ENCODE results near the gene MRPS34.

MRPS34 gene

GRCh38 chr16:1765826-1766225 lies 7.1 kb downstream of the MRPS34 start:
- DNase-seq (ENCODE audit: low read depth): no peak
- TF ChIP-seq CTCF (IDR thresholded peaks at IDR 0.05; ENCODE audit: control insufficient read depth, insufficient read depth, low read depth, low read length, missing control alignments): no peak
- H3K4me3 ChIP-seq (ENCODE audit: control insufficient read depth, low read depth, low read length): no peak overlapping the region

- DNase-seq (ENCODE audit: low read depth): no peak
- no peak overlapping the region for H3K4me3 ChIP-seq (ENCODE audit: control insufficient read depth, low read depth, low read length)
- TF ChIP-seq CTCF (IDR thresholded peaks at IDR 0.05; ENCODE audit: control insufficient read depth, insufficient read depth, low read depth, low read length, missing control alignments): no peak
Observed at GRCh38 chr16:1764971-1765370, 8.0 kb downstream of the MRPS34 start.

- no peak overlapping the region for H3K4me3 ChIP-seq (ENCODE audit: control insufficient read depth, low read depth, low read length)
- peak; percentile 32 for TF ChIP-seq CTCF (IDR thresholded peaks at IDR 0.05; ENCODE audit: control insufficient read depth, insufficient read depth, low read depth, low read length, missing control alignments)
- no peak for DNase-seq (ENCODE audit: low read depth)
Observed at GRCh38 chr16:1763521-1764511, 9.1 kb downstream of the MRPS34 start.

- TF ChIP-seq CTCF (IDR thresholded peaks at IDR 0.05; ENCODE audit: control insufficient read depth, insufficient read depth, low read depth, low read length, missing control alignments): no peak
- DNase-seq (ENCODE audit: low read depth): no peak
- no peak overlapping the region for H3K4me3 ChIP-seq (ENCODE audit: control insufficient read depth, low read depth, low read length)
Observed at GRCh38 chr16:1762879-1763520, 9.9 kb downstream of the MRPS34 start.

- no peak overlapping the region for H3K4me3 ChIP-seq (ENCODE audit: control insufficient read depth, low read depth, low read length)
- TF ChIP-seq CTCF (IDR thresholded peaks at IDR 0.05; ENCODE audit: control insufficient read depth, insufficient read depth, low read depth, low read length, missing control alignments): no peak
- DNase-seq (ENCODE audit: low read depth): no peak
Observed at GRCh38 chr16:1762196-1762878, 10.6 kb downstream of the MRPS34 start.

- no peak for DNase-seq (ENCODE audit: low read depth)
- no peak for TF ChIP-seq CTCF (IDR thresholded peaks at IDR 0.05; ENCODE audit: control insufficient read depth, insufficient read depth, low read depth, low read length, missing control alignments)
- H3K4me3 ChIP-seq (ENCODE audit: control insufficient read depth, low read depth, low read length): no peak overlapping the region
Observed at GRCh38 chr16:1761751-1762150, 11.2 kb downstream of the MRPS34 start.

Measured in AG09309 (cell line).